GM19397 (cell line): ENCODE data around the gene TAF11L8.
"Not testable (repeated sequence)": the region's sequence is repeated elsewhere in the genome, so short reads cannot be mapped to it uniquely, and the experiment has no call there.

Experiments used
- ATAC-seq: cut with Tn5 transposase; IDR thresholded peaks from one replicate; pipeline ENCODE4 v1.9.1; 2021; ENCODE audit warnings: mild to moderate bottlenecking, moderate library complexity; ENCODE audit not compliant: unreplicated experiment

Gene TAF11L8

DNA sequence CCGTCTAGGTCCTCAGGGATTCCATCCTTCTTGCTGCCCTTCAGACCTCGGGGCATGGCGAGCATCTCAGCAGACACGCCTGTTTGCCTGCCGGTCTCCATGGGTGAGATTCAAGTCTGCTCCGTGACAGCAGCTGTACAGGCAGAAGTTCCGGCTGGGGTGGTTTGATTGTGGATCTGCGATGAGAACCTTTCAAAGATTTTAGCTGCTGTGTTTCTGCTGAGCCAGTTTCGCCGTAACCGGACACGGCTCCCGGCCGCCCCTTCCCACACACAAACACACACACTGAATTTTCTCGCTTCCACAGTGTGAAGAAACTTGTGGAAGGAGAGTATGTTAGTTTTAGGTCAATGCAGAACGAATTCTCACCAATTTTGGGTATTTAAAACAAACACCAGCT is at the start of gene TAF11L8:
TAF11L8 (minus strand) TSS at position 101 of the 400 bp plus-strand sequence.
- not testable (repeated sequence) for ATAC-seq

DNA sequence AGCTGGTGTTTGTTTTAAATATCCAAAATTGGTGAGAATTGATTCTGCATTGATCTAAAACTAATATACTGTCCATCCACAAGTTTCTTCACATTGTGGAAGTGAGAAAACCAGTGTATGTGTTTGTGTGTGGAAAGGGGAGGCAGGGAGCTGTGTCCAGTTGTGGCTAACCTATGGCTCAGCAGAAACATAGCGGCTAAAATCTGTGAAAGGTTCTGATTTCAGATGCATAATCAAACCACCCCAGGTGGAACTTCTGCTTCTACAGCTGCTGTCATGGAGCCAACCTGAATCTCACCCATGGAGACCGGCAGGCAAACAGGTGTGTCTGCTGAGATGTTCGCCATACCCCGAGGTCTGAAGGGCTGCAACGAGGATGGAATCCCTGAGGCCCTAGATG is 43.4 kb upstream of the TAF11L8 start, which contains the start of gene TAF11L14:
TAF11L14 (plus strand) TSS at position 301 of the 400 bp plus-strand sequence.
- ATAC-seq: no peak

DNA sequence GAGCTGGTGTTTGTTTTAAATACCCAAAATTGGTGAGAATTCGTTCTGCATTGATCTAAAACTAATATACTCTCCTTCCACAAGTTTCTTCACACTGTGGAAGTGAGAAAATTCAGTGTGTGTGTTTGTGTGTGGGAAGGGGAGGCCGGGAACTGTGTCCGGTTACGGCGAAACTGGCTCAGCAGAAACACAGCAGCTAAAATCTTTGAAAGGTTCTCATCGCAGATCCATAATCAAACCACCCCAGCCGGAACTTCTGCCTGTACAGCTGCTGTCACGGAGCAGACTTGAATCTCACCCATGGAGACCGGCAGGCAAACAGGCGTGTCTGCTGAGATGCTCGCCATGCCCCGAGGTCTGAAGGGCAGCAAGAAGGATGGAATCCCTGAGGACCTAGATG is 41.0 kb upstream of the TAF11L8 start, which contains the start of gene TAF11L13:
TAF11L13 (plus strand) TSS at position 301 of the 400 bp plus-strand sequence.
- not testable (repeated sequence) for ATAC-seq

DNA sequence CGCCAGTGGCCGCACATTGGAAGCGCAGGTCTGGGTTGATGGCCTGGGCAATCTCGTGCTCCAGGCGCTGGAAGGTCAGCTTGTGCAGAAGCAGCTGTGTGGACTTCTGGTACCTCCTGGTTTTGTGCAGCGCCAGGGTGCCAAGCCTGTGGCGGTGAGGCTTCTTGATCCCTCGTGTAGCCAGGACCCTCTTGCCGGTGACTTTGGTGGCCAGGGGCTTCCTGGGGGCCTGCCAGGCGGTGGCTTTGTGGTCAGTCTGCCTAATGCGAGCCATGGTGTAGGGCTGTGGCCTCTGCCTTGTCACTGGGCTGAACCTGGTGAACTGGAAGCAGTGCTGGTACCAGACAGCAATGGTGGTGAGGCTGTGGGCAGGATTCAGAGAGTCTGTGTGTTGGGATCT is 34.9 kb upstream of the TAF11L8 start:
- ATAC-seq: no peak

DNA sequence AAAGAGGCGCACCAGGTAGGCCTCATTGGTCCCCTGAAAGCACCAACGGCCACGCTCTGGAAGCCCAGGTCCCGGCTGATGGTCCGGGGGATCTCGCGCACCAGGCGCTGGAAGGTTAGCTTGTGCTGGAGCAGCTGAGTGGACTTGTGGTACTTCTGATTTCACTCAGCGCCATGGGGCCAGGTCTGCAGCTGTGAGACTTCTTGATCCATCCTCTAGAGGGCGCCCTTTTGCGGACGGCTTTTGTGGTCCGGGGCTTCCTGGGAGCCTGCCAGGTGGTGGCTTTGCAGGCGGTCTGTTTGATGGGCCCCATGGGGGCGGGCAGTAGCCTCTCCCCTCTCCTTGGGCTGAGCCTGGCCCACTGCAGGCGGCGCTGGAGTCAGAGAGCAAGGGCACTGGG is 29.9 kb upstream of the TAF11L8 start:
- no peak for ATAC-seq

DNA sequence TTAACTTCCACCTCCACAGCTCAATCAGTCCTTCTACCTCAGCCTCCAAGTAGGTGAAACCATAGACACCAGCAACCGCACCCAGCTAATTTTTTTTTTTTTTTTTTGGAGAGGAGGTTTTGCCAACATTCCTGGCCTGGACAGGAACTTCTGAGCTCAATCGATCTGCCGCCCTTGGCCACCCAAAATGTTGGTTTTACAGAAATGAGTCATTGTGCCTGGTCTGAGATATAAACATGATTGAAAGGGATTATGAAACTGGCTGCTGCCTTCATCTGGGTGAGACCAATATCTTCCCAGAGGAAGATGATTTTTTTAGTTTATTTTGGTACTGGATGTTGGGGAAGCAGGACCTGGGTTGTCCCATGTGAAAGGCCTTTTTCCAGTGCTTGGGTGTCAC is 28.6 kb upstream of the TAF11L8 start:
- no peak for ATAC-seq

DNA sequence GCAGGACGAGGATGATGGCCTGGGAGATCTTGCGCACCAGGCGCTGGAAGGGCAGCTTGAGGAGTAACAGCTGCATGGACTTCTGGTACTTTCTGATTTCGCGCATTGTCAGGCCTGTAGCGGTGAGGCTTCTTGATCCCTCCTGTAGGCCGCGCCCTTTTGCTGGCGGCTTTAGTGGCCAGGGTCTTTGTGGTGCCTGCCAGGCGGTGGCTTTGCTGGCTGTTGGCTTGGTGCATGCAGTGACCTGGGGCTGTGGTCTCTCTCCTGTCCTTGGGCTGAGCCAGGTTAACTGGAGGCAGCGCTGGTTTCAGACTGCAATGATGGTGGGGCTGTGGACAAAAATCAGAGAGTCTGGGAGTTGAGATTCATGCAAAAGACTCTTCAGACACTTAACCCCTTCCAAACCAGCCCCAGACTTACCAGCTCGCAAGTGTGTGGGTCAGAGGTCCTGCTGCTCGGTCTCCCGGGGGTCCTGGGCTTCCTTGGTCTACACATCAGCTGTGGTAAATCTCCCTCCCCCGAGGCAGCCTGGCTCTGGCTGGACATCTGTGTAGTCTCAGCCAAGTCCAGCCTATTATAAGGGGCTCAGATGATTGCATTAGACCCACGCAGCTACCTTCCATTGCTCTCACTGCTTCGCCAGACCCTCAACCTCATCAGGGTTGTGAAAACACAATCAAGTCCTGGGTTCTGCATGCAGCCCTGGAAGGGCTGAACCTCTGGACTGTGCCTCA is 24.3 kb upstream of the TAF11L8 start:
- no peak for ATAC-seq

DNA sequence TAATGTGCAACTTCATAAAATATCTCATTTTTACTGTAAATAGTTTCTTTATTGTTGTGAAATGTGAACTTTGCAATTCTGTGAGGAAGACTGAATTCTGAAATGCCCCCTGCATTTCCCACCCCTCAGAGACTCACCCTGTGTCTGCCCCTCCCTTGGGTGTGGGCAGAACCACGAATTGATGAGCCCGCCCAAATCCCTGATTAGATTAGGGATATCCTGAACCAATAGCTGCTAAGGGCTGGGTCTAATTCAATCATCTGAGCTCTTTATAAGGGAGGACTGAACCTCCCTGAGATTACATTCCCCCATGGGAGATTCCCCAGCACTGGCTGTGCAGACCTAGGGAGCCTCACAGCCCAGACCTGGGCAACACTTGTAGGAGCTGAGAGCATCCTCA is 19.3 kb upstream of the TAF11L8 start, which contains the start of gene TAF11L12:
TAF11L12 (plus strand) TSS at position 301 of the 400 bp plus-strand sequence.
- not testable (repeated sequence) for ATAC-seq

DNA sequence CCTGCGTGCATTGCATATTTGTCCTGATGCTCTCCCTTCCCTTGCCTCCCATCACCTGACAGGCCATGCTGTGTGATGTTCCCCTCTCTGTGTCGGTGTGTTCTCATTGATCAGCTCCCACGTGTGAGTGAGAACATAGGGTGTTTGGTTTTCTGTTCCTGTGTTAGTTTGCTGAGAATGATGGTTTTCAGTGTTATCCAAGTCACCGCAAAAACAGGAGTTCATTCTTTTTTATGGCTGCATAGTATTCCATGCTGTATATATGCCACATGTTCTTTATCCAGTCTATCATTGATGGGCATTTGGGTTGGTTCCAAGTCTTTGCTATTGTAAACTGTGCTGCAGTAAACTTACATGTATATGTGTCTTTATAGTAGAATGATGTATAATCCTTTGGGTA is 16.7 kb upstream of the TAF11L8 start:
- ATAC-seq: not testable (repeated sequence)

DNA sequence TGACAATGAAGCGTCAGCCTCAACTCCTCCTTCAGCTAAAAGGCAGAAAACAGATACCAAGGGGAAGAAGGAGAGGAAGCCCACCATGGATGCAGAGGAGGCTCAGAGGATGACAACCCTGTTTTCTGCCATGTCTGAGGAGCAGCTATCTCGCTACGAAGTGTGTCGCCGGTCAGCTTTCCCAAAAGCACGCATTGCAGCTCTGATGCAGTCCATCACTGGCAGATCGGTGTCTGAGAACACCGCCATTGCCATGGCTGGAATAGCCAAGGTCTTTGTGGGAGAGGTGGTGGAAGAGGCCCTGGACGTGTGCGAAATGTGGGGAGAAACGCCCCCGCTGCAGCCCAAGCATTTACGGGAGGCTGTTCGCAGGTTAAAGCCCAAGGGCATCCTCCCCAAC is 14.2 kb upstream of the TAF11L8 start:
- ATAC-seq: no peak

DNA sequence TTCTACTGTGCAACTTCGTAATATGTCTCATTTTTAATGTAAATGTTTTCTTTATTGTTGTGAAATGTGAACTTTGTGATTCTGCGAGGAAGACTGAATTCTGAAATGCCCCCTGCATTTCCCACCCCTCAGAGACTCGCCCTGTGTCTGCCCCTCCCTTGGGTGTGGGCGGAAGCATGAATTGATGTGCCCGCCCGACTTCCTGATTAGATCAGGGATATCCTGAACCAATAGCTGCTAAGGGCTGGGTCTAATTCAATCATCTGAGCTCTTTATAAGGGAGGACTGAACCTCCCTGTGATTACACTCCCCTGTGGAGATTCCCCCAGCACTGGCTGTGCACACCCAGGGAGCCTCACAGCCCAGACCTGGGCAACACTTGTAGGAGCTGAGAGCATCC is 13.1 kb upstream of the TAF11L8 start, which contains the start of gene TAF11L11:
TAF11L11 (plus strand) TSS at position 304 of the 400 bp plus-strand sequence.
- ATAC-seq: not testable (repeated sequence)

DNA sequence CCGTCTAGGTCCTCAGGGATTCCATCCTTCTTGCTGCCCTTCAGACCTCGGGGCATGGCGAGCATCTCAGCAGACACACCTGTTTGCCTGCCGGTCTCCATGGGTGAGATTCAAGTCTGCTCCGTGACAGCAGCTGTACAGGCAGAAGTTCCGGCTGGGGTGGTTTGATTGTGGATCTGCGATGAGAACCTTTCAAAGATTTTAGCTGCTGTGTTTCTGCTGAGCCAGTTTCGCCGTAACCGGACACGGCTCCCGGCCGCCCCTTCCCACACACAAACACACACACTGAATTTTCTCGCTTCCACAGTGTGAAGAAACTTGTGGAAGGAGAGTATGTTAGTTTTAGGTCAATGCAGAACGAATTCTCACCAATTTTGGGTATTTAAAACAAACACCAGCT is 7.0 kb upstream of the TAF11L8 start, which contains the start of gene TAF11L10:
TAF11L10 (minus strand) TSS at position 101 of the 400 bp plus-strand sequence.
- ATAC-seq: not testable (repeated sequence)

DNA sequence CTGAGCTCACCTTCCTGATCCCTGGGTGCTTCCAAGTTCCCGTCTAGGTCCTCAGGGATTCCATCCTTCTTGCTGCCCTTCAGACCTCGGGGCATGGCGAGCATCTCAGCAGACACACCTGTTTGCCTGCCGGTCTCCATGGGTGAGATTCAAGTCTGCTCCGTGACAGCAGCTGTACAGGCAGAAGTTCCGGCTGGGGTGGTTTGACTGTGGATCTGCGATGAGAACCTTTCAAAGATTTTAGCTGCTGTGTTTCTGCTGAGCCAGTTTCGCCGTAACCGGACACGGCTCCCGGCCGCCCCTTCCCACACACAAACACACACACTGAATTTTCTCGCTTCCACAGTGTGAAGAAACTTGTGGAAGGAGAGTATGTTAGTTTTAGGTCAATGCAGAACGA is 3.5 kb upstream of the TAF11L8 start, which contains the start of gene TAF11L9:
TAF11L9 (minus strand) TSS at position 140 of the 400 bp plus-strand sequence.
- not testable (repeated sequence) for ATAC-seq

DNA sequence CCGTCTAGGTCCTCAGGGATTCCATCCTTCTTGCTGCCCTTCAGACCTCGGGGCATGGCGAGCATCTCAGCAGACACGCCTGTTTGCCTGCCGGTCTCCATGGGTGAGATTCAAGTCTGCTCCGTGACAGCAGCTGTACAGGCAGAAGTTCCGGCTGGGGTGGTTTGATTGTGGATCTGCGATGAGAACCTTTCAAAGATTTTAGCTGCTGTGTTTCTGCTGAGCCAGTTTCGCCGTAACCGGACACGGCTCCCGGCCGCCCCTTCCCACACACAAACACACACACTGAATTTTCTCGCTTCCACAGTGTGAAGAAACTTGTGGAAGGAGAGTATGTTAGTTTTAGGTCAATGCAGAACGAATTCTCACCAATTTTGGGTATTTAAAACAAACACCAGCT is 5.1 kb downstream of the TAF11L8 start, which contains the start of gene TAF11L7:
TAF11L7 (minus strand) TSS at position 101 of the 400 bp plus-strand sequence.
- not testable (repeated sequence) for ATAC-seq
